HG03342 (cell line): ENCODE results near the gene RNF166.

Source experiments
- ATAC-seq: cut with Tn5 transposase; IDR thresholded peaks from one replicate; pipeline ENCODE4 v1.9.1; 2021; ENCODE audit warnings: mild to moderate bottlenecking, moderate library complexity; ENCODE audit not compliant: unreplicated experiment

Gene RNF166

GRCh38 chr16:88695218-88695617 is 11.0 kb downstream of the RNF166 start:
- no peak for ATAC-seq

GRCh38 chr16:88694221-88695087 is 11.8 kb downstream of the RNF166 start:
- ATAC-seq, result no peak

GRCh38 chr16:88693420-88694177 is 12.6 kb downstream of the RNF166 start:
- no peak for ATAC-seq

GRCh38 chr16:88692861-88693260 is 13.3 kb downstream of the RNF166 start:
- ATAC-seq, result no peak

- ATAC-seq, result no peak
Measured at GRCh38 chr16:88691924-88692560, 14.2 kb downstream of the RNF166 start.

- no peak for ATAC-seq
Measured at GRCh38 chr16:88691129-88691813, 14.9 kb downstream of the RNF166 start.

- no peak for ATAC-seq
Measured at GRCh38 chr16:88690341-88691128, 15.7 kb downstream of the RNF166 start.

GRCh38 chr16:88688013-88688778 is 18.0 kb downstream of the RNF166 start:
- no peak for ATAC-seq

- no peak for ATAC-seq
Measured at GRCh38 chr16:88687676-88688012, 18.6 kb downstream of the RNF166 start.

GRCh38 chr16:88687254-88687576 is 19.0 kb downstream of the RNF166 start:
- no peak for ATAC-seq

GRCh38 chr16:88686439-88687253 is 19.6 kb downstream of the RNF166 start, which contains the start of gene SNAI3:
TSS of gene SNAI3 (minus strand) at chr16:88686507. CDS start at chr16:88686406, 101 bp downstream.
- ATAC-seq, result peak; percentile 57

GRCh38 chr16:88686062-88686438 is 20.2 kb downstream of the RNF166 start:
- ATAC-seq, result peak; percentile 3

GRCh38 chr16:88685156-88686061 is 20.8 kb downstream of the RNF166 start:
- no peak for ATAC-seq

GRCh38 chr16:88684569-88685155 is 21.5 kb downstream of the RNF166 start:
- ATAC-seq, result no peak

- peak; percentile 71 for ATAC-seq
Measured at GRCh38 chr16:88681709-88682451, 24.3 kb downstream of the RNF166 start.

- ATAC-seq, result no peak
Measured at GRCh38 chr16:88681084-88681680, 25.0 kb downstream of the RNF166 start.
